ENCODE data around the gene VNN1.
"Not testable (repeated sequence)": the region's sequence is repeated elsewhere in the genome, so short reads cannot be mapped to it uniquely, and the experiment has no call there.

Gene VNN1

DNA sequence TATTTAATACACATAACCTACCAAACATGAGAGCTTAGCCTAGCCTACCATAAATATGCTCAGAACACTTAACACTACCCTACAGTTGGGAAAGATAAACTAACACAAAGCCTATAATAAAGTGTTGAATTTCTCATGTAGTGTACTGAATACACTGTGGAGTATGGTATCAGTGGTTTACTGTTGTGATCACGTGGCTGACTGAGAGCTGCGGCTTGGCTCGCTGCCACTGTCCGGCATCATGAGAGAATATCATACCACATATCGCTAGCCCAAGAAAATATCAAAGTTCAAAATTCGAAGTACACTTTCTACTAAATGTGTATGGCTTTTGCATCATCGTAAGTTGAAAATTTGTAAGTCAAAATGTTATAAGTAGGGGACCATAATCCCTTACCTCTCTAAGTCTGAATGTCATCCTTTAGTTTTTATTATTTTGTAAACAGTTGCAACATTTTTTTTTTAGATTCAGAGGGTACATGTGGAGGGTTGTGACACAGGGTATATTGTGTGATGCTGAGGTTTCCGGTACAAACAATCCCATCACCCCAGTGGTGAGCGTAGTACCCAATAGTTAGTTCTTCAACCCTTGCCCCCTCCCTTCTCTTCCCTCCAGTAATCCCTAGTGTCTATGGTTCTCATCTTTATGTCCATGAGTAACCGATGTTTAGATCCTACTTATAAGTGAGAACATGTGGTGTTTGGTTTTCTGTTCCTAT, 40.3 kb downstream of the VNN1 start:
- DNase-seq: no peak

GRCh38 chr6:132671295-132671694, 42.6 kb downstream of the VNN1 start:
- DNase-seq: no peak

DNA sequence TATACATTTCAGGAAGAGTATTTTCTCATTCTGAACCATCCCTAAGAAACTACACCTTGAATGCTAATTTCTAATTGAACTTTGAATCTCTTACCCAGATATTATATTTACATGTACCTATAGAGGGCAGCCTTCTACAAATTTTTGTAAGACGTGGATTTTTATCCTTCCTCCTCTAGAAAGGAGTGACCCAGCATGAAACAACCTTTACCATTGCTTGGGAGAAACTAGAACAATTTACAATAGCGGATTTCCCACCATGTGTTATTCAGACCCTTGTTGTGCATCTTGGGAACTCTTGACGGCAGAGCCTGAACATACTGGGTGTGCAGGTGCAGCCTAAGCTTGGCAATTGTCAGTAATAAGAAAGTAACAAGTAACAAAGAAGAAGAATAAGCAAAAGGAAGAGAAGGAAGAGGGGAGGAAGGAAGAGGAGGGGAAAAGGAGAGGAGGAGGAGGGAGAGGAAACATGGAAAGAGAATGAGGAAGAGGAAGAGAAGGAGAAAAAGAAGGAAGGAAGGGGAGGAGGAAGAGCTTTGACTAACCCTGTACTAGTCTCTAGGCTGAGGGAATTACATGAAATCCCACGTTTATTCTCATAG, 44.1 kb downstream of the VNN1 start:
- peak in 1 of 56 donors; percentile 2 for DNase-seq

DNA sequence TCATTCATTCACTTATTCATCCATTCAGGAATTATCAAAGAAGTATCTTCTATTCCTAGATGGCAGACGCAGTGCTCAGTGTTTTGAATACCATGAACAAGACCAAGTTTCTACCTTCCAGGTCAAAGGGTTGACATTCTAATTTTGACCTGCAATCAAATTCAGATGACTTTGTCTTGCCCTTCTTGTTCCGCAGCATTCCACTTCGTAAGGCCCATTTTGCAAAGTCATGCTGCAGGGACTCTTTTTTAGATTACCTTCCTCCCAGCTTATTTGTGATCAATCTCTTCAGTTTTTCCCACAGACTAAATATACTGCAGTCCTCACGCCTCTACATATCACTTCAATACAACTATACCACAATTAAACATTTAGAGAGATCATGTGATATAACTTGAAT, 47.7 kb downstream of the VNN1 start:
- DNase-seq: no peak

DNA sequence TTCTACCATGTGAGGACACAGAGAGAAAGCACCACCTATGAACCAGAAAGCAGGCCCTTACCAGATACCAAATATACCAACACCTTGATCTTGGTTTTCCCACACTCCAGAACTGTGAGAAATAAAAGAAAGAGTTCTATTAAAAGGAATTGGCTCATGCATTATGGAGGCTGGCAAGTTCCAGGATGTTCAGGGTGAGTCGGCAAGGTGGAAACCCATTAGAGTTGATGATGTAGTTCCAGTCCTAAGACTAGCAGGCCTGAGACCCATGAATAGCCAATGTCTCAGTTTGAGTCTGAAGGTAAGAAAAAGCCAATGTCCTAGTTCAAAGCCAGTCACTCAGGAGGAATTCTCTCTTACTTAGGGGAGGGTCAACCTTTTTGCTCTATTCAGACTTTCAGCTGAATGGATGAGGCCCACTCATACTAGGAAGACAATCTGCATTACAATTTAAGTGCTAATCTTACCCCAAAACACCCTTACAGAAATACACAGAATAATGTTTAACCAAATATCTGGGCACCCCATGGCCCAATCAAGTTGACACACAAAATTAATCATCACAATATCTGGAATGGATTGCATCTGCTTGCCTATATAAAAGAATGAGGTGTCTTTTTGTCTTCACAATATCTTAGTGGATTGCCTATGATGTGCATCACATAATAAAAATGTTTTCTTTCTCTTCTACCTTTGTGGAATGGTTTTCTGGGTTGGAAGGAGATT, 49.4 kb downstream of the VNN1 start:
- no peak for DNase-seq

DNA sequence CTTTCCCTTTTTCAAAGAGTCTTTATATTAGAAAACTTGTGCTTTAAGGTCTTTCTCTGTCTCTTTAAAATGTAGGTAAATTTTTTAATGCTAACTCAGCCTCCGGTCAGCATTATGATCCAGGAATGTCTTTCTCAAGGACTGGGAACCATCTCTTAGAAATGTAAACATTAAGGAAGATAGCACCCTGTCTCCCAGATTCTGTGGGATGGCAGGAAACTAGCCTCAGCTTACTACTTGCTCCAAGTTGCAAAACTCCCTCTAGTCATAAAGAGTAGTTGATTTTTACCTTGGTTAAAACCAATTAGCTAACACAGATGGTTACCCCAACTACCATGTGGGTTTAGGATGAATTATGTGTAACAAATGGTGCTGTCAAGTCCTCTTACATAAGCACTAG, 50.2 kb downstream of the VNN1 start:
- DNase-seq: no peak

GRCh38 chr6:132661906-132662305, 51.9 kb downstream of the VNN1 start:
- DNase-seq: no peak

DNA sequence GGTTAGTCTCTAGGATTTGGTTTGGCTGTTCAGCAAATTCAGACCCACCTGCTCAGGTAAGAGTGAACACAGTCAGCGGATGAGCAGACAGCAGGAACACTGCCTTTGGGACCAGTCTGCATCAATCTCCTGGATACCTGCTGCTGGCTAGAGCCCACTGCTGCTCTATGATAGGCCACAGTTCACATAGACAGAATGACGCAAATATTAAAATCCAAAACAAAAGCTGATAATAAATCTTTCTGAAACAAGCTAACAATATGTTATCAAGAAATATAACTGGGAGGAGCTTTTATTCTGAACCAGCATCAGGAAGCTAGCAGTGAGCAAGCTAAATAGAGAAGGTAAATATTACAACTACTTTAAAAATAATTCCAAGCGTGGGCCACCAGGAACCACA, 54.8 kb downstream of the VNN1 start, which contains the start of gene TAAR1:
TSS of gene TAAR1 (minus strand) at position 101 of the 400 bp plus-strand sequence. CDS start 13,179 bp downstream, outside the sequence.
- DNase-seq: no peak

DNA sequence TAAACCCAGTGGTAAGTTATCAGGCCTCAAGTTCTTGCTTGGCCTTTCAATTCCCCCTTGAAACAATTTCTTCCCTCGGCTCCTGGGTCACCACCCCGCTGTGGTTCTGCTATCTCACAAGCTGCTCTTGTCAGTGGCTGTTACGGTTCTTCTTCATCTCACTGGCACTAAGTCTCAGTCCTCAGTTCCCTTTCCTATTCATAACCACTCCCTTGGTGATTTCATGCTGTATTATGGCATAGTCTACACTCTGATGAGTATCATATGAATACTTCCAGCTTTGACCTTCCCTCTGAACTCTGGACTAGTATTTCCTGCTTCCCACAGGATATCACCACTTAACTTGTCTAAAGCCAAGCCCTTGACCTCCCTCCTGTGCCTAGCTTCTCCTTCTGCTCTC, 62.8 kb downstream of the VNN1 start:
- DNase-seq: no peak

DNA sequence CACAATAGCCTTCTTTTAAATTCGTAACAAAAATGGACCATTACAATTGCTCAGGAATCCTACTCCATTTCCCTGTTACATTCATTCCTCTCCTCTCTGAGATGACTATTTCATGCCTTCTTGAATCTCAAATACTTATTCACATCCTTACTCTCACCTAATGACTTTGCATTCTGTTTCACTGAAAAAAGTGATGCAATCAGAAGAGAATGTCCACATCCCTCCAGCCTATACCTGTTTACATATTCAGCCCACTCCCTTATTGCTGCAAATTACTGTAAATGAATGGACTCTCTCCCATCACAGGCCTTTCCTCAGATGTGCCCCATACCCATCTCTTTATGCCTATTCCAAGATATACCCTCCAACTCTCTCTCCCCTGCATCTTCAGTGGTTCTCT, 63.4 kb downstream of the VNN1 start:
- no peak for DNase-seq

GRCh38 chr6:132648828-132649227, 65.0 kb downstream of the VNN1 start:
- no peak for DNase-seq

- no peak for DNase-seq
These were observed 65.5 kb downstream of the VNN1 start for GRCh38 chr6:132648356-132648755.

GRCh38 chr6:132643547-132643946, 70.3 kb downstream of the VNN1 start:
- DNase-seq: no peak

- DNase-seq: not testable (repeated sequence)
These were observed 76.7 kb downstream of the VNN1 start for GRCh38 chr6:132637135-132637534.

DNA sequence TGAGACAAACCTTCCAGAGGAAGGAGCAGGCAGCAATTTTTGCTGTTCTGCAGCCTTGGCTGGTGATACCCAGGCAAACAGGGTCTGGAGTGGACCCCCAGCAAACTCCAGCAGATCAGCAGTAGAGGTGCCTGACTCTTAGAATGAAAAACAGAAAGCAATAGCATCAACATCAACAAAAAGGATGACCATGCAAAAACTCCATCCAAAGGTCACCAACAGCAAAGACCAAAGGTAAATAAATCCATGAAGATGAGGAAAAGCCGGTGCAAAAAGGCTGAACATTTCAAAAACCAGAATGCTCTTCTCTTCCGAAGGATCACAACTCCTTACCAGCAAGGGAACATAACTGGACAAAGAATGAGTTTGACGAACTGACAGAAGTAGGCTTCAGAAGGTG, 77.9 kb downstream of the VNN1 start:
- not testable (repeated sequence) for DNase-seq

GRCh38 chr6:132635288-132635687, 78.6 kb downstream of the VNN1 start:
- not testable (repeated sequence) for DNase-seq

GRCh38 chr6:132634796-132635195, 79.1 kb downstream of the VNN1 start:
- no peak for DNase-seq

DNA sequence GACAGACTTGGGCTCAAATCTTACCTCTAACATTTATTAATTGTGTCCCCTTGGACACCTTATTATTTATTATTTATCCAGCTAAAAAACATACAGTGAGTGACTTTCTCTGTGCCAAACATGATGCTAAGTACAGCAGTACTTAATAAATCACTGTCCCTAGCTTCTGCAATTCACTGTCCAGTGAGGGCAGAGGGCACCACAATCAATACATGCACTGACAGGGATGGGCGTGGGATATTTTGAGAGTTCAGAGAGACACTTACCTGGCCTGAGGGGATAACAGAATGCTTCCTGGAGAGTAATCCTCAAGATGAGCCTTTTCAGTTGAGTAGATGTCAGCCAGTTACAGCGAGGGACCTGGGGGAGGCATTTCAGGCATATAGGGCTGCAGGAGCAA, 80.5 kb downstream of the VNN1 start:
- DNase-seq: no peak

Measured in amygdala (tissue), 56 donors.